Medulla oblongata (tissue), 1 donor: ENCODE results near the gene RPS26.
A peak's percentile ranks its signal among the peaks of the same experiment; 100 is the strongest.
"Not testable (repeated sequence)": the region's sequence is repeated elsewhere in the genome, so short reads cannot be mapped to it uniquely, and the experiment has no call there.

Experiments used
- DNase-seq: peaks from one replicate; pipeline ENCODE4 v3.0.0-alpha.2; 2015; ENCODE audit errors: extremely low spot score

The RPS26 gene

DNA sequence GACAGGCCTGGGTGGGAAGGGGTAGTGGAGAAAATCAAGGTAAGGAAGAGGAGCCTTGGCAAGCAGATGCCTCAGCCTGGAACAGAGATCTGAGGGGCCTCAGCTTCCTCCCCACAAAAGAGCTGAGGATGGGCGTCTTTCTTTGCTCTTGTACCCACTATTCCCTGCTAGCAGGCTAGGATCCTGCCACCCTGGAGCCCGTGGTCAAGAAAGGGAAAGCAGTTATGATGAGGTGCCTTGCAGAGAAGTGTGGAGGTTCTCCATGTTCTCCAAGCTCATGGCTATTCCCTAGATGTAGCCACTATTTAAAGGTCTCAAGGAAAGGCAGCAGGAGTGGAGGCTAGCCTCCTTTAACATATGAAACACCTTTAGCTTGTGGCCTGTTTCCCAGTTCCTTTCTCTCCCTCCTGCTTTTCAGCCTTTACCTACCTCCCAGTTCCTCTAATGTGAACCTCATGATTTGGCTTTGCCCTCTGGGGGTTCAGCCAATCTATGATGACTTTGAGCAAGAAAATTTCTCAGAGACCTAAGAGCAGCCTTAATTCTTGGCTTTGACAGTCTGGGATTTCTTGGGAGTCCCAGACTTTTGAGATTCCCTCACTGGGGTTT is 19.7 kb upstream of the RPS26 start:
- DNase-seq: no peak

DNA sequence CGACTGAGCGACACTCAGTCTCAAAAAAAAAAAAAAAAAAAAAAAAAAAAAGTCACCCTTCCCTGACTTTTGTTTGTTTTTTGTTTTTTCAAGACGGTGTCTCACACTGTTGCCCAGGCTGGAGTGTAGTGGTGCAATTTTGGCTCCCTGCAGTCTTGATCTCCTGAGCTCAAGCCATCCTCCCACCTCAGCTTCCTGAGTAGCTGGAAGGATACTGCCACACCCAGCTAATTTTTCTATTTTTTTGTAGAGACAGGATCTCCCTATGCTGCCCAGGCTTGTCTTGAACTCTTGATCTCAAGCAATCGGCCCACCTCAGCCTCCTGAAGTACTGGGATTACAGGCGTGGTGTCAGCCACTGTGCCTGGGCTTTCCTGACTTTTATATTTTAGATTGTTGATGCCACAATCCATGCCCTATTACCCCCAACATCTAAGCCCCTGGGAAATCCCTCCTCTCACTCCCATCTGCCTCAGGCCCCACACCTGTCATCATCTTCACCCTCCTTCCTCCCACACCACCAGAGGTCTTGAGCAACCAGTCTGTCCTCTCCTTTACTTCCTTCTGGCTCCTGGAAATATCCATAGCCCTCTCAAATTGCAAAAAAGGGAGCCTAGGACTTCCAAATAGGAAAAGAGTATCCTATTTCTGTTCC is 13.1 kb upstream of the RPS26 start:
- no peak for DNase-seq

DNA sequence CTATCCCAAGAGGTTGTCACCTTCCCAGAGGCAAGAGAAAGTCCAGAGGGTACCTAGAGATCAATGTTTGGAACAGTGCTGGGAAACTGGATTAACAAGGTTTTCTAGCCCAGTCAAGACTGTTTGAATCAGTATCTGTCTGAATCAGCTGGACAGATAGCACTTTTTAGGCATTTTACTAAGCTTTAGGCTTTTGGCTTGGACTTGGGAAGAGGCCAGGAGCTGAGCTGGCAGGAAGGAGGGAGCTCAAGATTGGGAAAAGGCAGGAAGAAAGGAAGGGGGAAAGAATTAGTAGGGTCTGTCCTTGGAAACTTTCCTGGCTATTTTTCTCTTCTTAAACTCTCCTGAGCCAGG is 12.6 kb upstream of the RPS26 start:
- DNase-seq: no peak

DNA sequence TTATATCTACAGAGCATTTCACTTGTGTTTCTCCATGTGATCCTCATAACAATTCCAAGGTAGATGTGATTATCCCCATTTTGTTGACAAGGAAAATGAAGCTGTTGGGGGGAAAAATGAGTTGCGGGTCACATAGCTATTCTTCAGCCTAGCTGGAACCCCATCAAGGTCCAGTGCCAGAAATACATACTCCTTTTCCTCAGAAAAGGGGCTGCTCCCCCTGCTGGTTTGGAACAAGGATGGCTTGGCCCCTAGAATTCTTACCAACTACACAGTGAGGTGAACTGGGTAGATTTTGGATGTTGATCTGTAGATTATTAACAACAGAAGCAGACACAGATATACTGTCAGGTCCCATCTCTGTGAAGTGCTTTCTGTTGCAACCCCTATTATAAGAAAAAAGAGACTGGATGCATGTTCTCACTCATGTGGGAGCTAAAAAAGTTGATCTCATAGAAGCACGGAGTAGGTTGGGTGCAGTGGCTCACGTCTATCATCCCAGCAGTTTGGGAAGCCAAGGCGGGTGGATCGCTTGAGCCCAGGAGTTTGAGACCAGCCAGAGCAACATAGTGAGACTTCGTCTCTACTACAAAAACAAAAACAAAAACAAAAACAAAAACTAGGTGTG is 11.9 kb upstream of the RPS26 start:
- DNase-seq: peak; percentile 44

DNA sequence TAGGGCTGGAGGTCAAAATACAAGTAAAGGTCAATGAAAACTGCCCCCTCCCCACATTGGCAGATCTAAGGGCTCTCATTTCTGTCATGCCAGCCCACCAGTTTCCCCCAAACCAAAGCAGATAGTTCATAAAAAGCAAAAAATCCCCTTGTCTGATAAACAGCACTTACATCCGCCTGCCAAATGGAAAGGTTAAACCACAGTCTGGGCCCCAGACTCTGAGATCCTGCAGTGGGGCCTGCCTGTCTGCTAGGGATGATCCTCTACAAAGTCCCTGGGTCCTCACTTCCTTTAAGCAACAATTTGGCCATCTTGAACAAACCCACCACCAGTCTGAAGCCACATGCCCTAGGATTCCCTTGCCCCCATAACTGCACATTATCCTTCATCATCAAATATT is 9.7 kb upstream of the RPS26 start:
- DNase-seq: no peak

DNA sequence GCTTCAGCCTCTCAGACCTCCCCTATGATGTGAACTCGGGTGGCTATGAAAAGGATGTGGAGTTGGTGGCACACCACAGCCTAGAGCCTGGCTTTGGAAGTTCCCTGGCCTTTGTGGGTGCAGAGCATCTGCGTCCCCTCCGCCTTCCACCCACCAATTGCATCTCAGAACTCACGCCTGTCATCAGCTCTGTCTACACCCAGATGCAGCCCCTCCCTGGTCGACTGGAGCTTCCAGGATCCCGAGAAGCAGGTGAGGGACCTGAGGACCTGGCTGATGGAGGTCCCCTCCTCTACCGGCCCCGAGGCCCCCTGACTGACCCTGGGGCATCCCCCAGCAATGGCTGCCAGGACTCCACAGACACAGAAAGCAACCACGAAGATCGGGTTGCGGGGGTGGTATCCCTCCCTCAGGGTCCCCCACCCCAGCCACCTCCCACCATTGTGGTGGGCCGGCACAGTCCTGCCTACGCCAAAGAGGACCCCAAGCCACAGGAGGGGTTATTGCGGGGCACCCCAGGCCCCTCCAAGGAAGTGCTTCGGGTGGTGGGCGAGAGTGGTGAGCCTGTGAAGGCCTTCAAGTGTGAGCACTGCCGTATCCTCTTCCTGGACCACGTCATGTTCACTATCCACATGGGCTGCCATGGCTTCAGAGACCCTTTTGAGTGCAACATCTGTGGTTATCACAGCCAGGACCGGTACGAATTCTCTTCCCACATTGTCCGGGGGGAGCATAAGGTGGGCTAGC is 7.0 kb upstream of the RPS26 start:
- DNase-seq: no peak

DNA sequence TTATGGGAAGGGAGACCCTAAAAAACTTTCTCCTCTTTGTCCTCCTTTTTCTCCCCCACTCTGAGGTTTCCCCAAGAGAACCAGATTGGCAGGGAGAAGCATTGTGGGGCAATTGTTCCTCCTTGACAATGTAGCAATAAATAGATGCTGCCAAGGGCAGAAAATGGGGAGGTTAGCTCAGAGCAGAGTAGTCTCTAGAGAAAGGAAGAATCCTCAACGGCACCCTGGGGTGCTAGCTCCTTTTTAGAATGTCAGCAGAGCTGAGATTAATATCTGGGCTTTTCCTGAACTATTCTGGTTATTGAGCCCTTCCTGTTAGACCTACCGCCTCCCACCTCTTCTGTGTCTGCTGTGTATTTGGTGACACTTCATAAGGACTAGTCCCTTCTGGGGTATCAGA is 4.6 kb upstream of the RPS26 start:
- DNase-seq: no peak

DNA sequence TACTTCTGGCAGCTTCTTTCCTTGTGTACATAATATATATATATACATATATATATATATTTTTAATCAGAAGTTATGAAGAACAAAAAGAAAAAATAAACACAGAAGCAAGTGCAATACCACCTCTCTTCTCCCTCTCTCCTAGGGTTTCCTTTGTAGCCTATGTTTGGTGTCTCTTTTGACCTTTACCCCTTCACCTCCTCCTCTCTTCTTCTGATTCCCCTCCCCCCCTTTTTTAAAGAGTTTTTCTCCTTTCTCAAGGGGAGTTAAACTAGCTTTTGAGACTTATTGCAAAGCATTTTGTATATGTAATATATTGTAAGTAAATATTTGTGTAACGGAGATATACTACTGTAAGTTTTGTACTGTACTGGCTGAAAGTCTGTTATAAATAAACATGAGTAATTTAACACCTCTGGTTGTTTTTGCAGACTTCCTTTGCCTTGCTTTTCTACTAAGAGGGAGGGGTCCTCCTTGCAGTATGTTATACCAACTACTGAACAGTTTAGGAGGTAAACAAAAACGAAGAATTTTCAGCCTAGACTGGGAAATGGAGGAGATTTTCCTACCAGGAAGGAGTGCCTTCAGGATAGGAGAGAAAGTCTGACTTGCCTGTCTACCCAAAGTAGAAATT is 3.6 kb upstream of the RPS26 start:
- DNase-seq: no peak

DNA sequence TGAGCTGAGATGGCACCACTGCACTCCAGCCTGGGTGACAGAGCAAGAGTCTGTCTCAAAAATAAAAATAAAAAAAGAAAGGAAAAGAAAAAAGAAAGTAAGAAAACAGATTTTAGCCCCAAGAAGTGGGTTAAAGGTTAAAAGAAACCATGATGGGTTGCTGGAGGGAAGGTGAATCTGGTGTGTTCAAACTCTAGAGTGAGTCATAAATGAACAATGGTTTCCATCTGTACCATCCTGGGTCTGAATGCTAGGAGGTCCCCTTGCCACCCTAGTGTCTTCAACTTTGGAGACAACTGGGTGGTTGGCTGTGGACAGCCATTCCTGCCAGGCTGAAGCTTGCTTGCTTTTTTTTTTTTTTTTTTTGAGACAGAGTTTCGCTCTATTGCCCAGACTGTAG is 1.6 kb upstream of the RPS26 start:
- no peak for DNase-seq

DNA sequence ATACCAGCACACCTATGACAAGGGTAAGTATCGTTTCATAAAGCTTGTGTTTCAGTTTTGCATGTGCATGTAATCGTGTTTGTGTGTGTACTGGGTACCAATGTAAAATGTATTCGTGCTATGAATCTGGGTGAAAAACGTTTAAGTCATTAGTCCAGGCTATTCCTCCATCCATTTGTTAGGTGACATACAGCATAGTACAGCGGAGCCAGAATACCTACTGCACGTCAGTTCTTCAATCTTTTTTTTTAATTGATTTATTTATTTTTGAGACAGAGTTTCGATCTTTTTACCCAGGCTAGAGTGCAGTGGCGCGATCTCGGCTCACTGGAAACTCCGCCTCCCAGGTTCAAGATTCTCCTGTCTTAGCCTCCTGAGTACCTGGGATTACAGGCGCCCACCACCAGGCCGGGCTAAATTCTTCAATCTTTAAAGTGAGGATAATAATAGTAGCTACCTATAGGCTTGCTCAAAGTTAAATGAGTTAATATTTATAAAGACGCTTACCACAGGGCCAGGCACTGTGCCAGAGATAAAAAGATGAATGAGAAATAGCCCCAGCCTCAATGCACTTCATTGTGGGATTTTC is 661 bp upstream of the RPS26 start:
- peak; percentile 5 for DNase-seq

DNA sequence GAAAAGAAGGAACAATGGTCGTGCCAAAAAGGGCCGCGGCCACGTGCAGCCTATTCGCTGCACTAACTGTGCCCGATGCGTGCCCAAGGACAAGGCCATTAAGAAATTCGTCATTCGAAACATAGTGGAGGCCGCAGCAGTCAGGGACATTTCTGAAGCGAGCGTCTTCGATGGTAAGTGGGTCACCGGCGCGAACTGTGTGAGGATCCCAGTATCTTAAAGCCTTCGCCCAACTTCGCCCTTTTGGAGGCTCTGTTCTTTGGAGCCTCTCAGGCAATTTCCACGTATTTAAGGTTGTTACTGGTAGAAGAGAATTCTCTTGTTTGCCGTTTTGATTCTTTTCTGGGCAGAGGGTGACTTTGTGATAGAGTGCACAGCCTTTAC is 704 bp downstream of the RPS26 start:
- DNase-seq: not testable (repeated sequence)

DNA sequence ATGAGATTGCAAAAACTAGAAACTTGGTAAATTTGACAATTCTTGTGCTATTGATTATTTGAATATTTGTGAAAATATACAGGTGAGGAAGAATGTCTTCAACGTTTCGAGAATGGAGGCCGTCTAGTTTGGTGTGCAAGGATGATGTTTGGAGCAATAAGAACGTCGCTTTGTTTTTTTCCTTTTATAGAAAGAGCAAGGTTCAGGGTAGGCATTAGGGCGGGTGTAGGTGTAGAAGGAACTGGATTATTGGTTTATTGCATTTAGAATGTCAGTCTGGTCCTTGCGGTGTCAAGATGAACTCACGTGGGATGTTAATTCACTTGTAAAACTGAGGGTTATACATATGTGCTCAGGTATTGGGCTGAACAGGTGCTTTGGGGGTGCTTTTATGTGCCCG is 1.1 kb downstream of the RPS26 start:
- no peak for DNase-seq

DNA sequence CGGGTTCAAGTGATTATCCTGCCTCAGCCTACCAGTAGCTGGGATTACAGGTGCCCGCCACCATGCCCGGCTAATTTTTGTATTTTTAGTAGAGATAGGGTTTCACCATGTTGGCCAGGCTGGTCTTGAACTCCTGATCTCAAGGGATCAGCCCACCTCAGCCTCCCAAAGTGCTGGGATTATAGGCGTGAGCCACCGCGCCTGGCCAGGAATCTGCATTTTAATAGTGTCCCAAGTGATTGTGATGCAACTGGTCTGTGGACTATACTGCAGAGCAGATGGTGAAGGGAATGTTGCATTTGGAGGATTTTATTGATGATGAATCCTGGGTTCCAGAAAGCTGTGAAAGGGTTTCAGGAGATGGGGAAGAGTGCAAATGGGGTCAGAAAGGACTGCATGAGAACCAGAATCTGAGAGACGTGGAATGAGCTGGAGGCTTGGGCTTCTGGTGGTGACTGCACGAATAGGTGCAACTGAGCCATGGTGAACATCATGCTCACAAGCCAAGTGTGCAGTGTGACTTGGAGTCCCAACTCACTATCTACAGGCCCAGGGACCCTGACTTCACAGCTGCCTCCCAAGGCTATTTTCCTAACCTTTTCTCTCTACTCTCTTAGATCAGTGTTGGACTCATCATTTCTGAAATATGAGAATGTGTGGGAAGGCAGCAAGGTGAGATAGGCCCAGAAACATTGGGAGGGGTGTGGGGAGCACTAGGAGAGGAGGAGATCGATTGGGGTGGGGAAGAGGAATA is 4.5 kb downstream of the RPS26 start:
- DNase-seq: no peak

DNA sequence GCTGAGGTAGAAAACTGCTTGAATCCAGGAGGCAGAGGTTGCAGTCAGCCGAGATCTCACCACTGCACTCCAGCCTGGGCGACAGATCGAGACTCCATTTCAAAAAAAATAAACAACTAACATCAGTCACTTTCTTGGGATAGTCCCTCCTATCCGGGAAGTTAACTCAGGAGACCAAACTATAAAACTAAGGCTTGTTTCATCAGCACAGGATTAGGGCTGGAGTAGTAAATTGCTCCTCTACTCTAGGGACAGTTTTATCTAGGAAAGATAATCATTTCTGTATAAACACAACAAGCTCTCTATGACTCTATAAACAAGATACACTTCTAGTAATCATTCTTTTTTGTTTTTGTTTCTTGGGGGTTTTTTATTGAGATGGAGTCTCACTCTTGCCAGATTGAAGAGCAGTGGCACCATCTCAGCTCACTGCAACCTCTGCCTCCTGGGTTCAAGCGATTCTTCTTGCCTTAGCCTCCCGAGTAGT is 11.7 kb downstream of the RPS26 start:
- DNase-seq: no peak

DNA sequence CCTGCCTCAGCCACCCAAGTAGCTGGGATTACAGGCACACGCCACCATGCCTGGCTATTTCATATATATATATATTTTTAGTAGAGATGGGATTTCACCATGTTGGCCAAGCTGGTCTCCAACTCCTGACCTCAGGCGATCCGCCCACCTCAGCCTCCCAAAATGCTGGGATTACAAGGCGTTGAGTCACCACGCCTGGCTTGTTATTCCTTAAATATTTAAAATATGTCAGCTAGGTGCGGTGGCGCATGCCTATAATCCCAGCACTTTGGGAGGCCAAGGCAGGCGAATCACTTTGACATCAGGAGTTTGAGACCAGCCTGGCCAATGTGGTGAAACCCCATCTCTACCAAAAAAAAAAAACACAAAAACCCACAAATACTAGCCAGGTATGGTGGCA is 18.2 kb downstream of the RPS26 start:
- not testable (repeated sequence) for DNase-seq

DNA sequence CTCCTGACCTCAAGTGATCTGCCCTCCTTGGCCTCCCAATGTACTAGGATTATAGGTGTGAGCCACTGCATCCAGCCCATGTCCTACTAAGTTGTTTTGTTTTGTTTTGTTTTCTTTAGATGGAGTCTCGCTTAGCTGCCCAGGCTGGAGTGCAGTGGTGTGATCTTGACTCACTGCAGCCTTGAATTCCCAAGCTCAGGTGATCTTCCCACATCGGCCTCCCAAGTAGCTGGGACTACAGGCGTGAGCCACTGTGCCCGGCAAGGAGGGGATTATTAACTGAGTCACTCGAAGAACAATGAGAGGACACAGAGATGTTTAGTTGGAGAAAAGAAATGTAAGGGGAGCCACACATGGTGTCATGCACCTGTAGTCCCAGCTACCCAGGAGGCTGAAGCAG is 20.3 kb downstream of the RPS26 start:
- DNase-seq: no peak

DNA sequence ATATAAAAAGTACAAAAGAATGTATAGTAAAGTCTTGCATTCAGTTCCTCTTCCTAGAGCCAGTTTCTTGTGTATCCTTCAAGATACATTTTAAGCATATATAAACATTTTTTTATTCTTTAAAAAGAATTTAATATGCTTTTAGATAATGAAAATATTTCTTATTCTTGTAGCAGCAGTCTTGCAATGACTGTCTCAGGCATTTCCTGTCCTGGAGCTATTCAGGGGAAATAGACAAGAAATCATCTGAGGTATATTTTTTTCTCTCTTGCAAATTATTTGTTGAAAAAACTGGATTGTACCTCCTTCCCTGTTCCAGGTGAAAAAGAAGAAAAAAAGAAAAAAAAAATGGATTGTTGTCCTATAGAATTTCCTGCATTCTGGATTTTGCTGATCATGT is 21.3 kb downstream of the RPS26 start:
- DNase-seq: no peak

DNA sequence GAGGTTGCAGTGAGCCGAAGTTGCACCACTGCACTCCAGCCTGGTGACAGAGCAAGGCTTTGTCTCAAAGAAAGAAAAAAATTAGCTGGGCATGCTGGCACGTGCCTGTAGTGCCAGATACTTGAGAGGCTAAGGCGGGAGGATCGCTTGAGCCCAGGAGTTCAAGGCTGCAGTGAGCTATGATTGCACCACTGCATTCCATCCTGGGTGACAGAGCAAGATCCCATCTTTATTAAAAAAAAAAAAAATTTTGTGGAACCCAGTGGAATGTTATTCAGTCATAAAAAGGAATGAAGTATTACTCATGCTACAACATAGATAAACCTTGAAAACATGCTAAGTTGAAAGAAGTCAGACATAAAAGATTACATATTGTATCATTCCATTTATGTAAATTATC is 29.9 kb downstream of the RPS26 start:
- DNase-seq: no peak

DNA sequence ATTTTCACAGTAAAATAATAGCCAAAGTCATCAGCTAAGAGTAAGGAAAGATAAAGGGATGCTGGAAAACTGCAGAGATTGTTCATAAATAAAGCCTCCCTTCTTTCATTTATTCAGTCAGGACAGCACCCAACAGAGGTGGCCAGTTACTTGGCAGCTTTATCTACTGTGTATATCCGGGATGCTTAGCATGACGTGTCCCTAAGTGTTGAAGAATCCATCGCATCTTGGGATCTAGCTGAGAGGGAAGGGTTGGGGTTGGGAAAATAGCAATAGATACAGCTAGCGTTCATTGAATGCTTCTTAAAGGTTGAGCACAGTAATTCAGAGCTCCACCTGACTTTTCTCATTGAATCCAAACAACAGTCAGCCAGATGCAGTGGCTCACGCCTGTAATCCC is 32.7 kb downstream of the RPS26 start:
- no peak for DNase-seq

DNA sequence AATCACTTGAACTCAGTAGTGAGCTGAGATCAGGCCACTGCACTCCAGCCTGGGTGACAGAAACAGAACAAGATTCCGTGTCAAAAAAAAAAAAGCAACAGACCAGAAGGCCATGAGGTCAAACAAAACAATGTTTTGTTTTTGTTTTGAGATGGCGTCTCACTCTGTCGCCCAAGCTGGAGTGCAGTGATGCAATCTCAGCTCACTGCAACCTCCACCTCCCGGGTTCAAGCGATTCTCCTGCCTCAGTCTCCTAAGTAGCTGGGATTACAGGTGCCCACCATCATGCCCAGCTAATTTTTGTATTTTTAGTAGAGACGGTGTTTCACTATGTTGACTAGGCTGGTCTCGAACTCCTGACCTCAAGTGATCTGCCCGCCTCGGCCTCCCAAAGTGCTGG is 36.2 kb downstream of the RPS26 start:
- not testable (repeated sequence) for DNase-seq

DNA sequence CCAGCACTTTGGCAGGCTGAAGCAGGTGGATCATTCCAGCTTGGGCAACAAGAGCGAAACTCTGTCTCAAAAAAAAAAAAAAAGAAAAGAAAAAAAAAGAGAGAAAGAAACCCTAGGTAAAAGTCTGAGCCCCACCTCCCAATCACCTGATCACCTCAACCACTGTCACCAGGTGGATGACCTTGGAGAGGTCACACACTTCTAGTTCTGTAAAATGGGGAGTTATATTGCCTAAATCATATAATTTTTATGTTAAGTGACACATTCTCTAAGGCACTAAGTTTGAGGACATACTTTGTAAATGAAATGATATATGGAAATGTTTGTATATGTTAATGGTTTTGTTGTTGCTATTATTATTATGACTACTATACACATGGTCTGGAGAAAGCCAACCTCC is 36.7 kb downstream of the RPS26 start:
- no peak for DNase-seq
